Left ventricle myocardium inferior (tissue), 1 donor: ENCODE measurements around the gene VPS13D. TPM values are rescaled to one million over a fixed set of nuclear protein-coding genes. Genes with fewer than 3 reads are reported as not detected.
A peak's percentile ranks its signal among the peaks of the same experiment; 100 is the strongest.

Source experiments
- DNase-seq: peaks from one replicate; pipeline ENCODE4 v3.0.0-alpha.2; 2020
- H3K27ac ChIP-seq: fragments of 200-600 bp; replicated peaks from 2 replicates; pipeline ENCODE4 v1.8.0; 2021
- H3K27me3 ChIP-seq: fragments of 200-600 bp; 2 replicates; pipeline ENCODE4 v1.8.0; 2021; ENCODE audit warnings: low read depth
- H3K36me3 ChIP-seq: fragments of 200-600 bp; 2 replicates; pipeline ENCODE4 v1.8.0; 2021
- H3K4me1 ChIP-seq: fragments of 200-600 bp; 2 replicates; pipeline ENCODE4 v1.8.0; 2021
- H3K4me3 ChIP-seq: fragments of 200-600 bp; 2 replicates; pipeline ENCODE4 v1.8.0; 2021; ENCODE audit warnings: mild to moderate bottlenecking, moderate library complexity
- H3K9me3 ChIP-seq: fragments of 200-600 bp; replicated peaks from 2 replicates; pipeline ENCODE4 v1.8.0; 2021
- CTCF ChIP-seq: fragments of 200-600 bp; IDR thresholded peaks from 2 replicates; pipeline ENCODE4 v1.8.0; 2021; ENCODE audit warnings: antibody characterized with exemption, mild to moderate bottlenecking, borderline replicate concordance
- intact Hi-C: fragments of 100-400 bp; cut with micrococcal nuclease; formaldehyde crosslinking; loops from one replicate; pipeline ENCODE4 v1.11.0; 2022
- total RNA-seq: library from RNA; stranded (reverse); fragmentation: NEBNext Ultra II Directional; extraction: Animal tissue kit (Norgen Biotek cat#: 25700); gene quantifications from one replicate; pipeline ENCODE4 v1.2.1, GENCODE V29; 2021
- donor health status: DM: no; HTN: yes; CAD: no; lungs with severe emphysema.

VPS13D gene
- total RNA-seq, 1 donor from 2014 or later = 71.6 TPM

GRCh38 chr1:12436817-12437599, 207.2 kb downstream of the VPS13D start:
- Histone ChIP-seq H3K27me3 (no peaks in the 10 kb centered on the region), H3K4me1 (peaks cover 89% of the 10 kb centered on the region), H3K27ac (peak overlapping the region; percentile 84), H3K9me3 (no peaks in the 10 kb centered on the region), H3K36me3 (peaks cover 41% of the 10 kb centered on the region), H3K4me3 (no peak overlapping the region)
- no peak for DNase-seq
- TF ChIP-seq CTCF = no peak
- intact Hi-C loops = no loop called here

- no peaks in the 10 kb centered on the region for H3K9me3 ChIP-seq
- DNase-seq = no peak
- peak overlapping the region; percentile 84 for H3K27ac ChIP-seq
- no peak overlapping the region for H3K4me3 ChIP-seq
- H3K27me3 ChIP-seq = no peaks in the 10 kb centered on the region
- intact Hi-C loops = no loop called here
- H3K36me3 ChIP-seq = peaks cover 35% of the 10 kb centered on the region
- no peak for TF ChIP-seq CTCF
- peaks cover 83% of the 10 kb centered on the region for H3K4me1 ChIP-seq
Measured at GRCh38 chr1:12437629-12438028, 207.8 kb downstream of the VPS13D start.

GRCh38 chr1:12438349-12438924, 208.6 kb downstream of the VPS13D start:
- Histone ChIP-seq H3K4me1 (peaks cover 75% of the 10 kb centered on the region), H3K4me3 (no peak overlapping the region), H3K9me3 (no peaks in the 10 kb centered on the region), H3K27ac (peak overlapping the region; percentile 84), H3K27me3 (no peaks in the 10 kb centered on the region), H3K36me3 (peaks cover 38% of the 10 kb centered on the region)
- no peak for TF ChIP-seq CTCF
- DNase-seq = no peak
- intact Hi-C loops = no loop called here

GRCh38 chr1:12439073-12439472, 209.2 kb downstream of the VPS13D start:
- intact Hi-C loops = no loop called here
- H3K9me3 ChIP-seq = no peaks in the 10 kb centered on the region
- H3K4me3 ChIP-seq = no peak overlapping the region
- no peak for TF ChIP-seq CTCF
- DNase-seq = no peak
- H3K27me3 ChIP-seq = no peaks in the 10 kb centered on the region
- peaks cover 69% of the 10 kb centered on the region for H3K4me1 ChIP-seq
- peaks cover 38% of the 10 kb centered on the region for H3K36me3 ChIP-seq
- H3K27ac ChIP-seq = peak overlapping the region; percentile 84

- intact Hi-C loops = no loop called here
- Histone ChIP-seq H3K9me3 (no peaks in the 10 kb centered on the region), H3K4me3 (no peak overlapping the region), H3K36me3 (peaks cover 38% of the 10 kb centered on the region), H3K4me1 (peaks cover 57% of the 10 kb centered on the region), H3K27ac (no peak overlapping the region), H3K27me3 (no peaks in the 10 kb centered on the region)
- no peak for TF ChIP-seq CTCF
- no peak for DNase-seq
Measured at GRCh38 chr1:12441414-12442105, 211.7 kb downstream of the VPS13D start.
